DMS 273 treated with DMSO at 0.1 percent for 48 hours (cell line): ENCODE results near the gene IGFBPL1.
"Not testable (repeated sequence)": the region's sequence is repeated elsewhere in the genome, so short reads cannot be mapped to it uniquely, and the experiment has no call there.

Experiments used
- DNase-seq: peaks from one replicate; lab custom pipeline; 2025; lab: John Stamatoyannopoulos, UW

Gene IGFBPL1

GRCh38 chr9:38423973-38424843, at the start of gene IGFBPL1:
Gene IGFBPL1, minus strand, starts transcription at chr9:38424454. Its CDS starts 30 bp downstream, at chr9:38424424.
- peak; percentile 54 for DNase-seq

- DNase-seq, result not testable (repeated sequence)
Measured at GRCh38 chr9:38472583-38473249, 48.5 kb upstream of the IGFBPL1 start.

GRCh38 chr9:38467404-38467803, 43.1 kb upstream of the IGFBPL1 start:
- no peak for DNase-seq

GRCh38 chr9:38453835-38454234, 29.6 kb upstream of the IGFBPL1 start:
- no peak for DNase-seq

- no peak for DNase-seq
Measured at GRCh38 chr9:38451162-38451561, 26.9 kb upstream of the IGFBPL1 start.

- DNase-seq, result no peak
Measured at GRCh38 chr9:38447703-38448102, 23.4 kb upstream of the IGFBPL1 start.

GRCh38 chr9:38445154-38446043, 21.1 kb upstream of the IGFBPL1 start:
- DNase-seq, result no peak

GRCh38 chr9:38443597-38443996, 19.3 kb upstream of the IGFBPL1 start:
- no peak for DNase-seq

GRCh38 chr9:38443181-38443580, 18.9 kb upstream of the IGFBPL1 start:
- no peak for DNase-seq

GRCh38 chr9:38442473-38443096, 18.3 kb upstream of the IGFBPL1 start:
- no peak for DNase-seq

GRCh38 chr9:38441347-38442085, 17.3 kb upstream of the IGFBPL1 start:
- no peak for DNase-seq

GRCh38 chr9:38440516-38440915, 16.3 kb upstream of the IGFBPL1 start:
- no peak for DNase-seq

- no peak for DNase-seq
Measured at GRCh38 chr9:38439916-38440301, 15.7 kb upstream of the IGFBPL1 start.

GRCh38 chr9:38439291-38439915, 15.1 kb upstream of the IGFBPL1 start:
- no peak for DNase-seq

GRCh38 chr9:38437193-38437823, 13.1 kb upstream of the IGFBPL1 start:
- no peak for DNase-seq

GRCh38 chr9:38436708-38437107, 12.5 kb upstream of the IGFBPL1 start:
- no peak for DNase-seq

GRCh38 chr9:38435521-38435920, 11.3 kb upstream of the IGFBPL1 start:
- DNase-seq, result no peak

- no peak for DNase-seq
Measured at GRCh38 chr9:38434853-38435252, 10.6 kb upstream of the IGFBPL1 start.

- DNase-seq, result no peak
Measured at GRCh38 chr9:38434365-38434764, 10.1 kb upstream of the IGFBPL1 start.

- no peak for DNase-seq
Measured at GRCh38 chr9:38432922-38433510, 8.8 kb upstream of the IGFBPL1 start.
